Astrocyte (in vitro differentiated cells and primary cell): ENCODE measurements around the gene FTCD. TPM values are rescaled to one million over a fixed set of nuclear protein-coding genes. Genes with fewer than 3 reads are reported as not detected.
"Not testable (repeated sequence)": the region's sequence is repeated elsewhere in the genome, so short reads cannot be mapped to it uniquely, and the experiment has no call there.

Experiments used
- DNase-seq: peaks from one replicate; pipeline ENCODE4 v3.0.0-alpha.2; 2010; ENCODE audit warnings: low read depth
- FAIRE-seq: peaks from 2 replicates; lab custom pipeline; 2011; peaks lifted over from hg19 to GRCh38; lab: Jason Lieb, UNC
- H2AFZ ChIP-seq: 2 replicates; pipeline ENCODE4 v1.6.0; 2012; ENCODE audit warnings: low read depth, low read length, inconsistent platforms
- H3K27ac ChIP-seq: 2 replicates; pipeline ENCODE4 v1.5.1; 2011; ENCODE audit warnings: low read depth, low read length, inconsistent platforms
- H3K27me3 ChIP-seq: 2 replicates; pipeline ENCODE4 v1.6.0; 2011; ENCODE audit warnings: low read length, inconsistent platforms; ENCODE audit not compliant: insufficient read depth
- H3K36me3 ChIP-seq: 2 replicates; pipeline ENCODE4 v1.5.1; 2011; ENCODE audit warnings: low read length, inconsistent platforms; ENCODE audit not compliant: insufficient read depth
- H3K4me1 ChIP-seq: 2 replicates; pipeline ENCODE4 v1.5.1; 2011; ENCODE audit warnings: low read length, inconsistent platforms; ENCODE audit not compliant: insufficient read depth
- H3K4me2 ChIP-seq: 2 replicates; pipeline ENCODE4 v1.6.0; 2012; ENCODE audit warnings: low read length, inconsistent platforms
- H3K4me3 ChIP-seq: 2 replicates; pipeline ENCODE4 v1.5.1; 2011; ENCODE audit warnings: low read depth, mild to moderate bottlenecking, low read length, inconsistent platforms; ENCODE audit not compliant: insufficient read depth
- H3K79me2 ChIP-seq: 2 replicates; pipeline ENCODE4 v1.6.0; 2012; ENCODE audit warnings: mild to moderate bottlenecking, low read length, inconsistent platforms; ENCODE audit not compliant: insufficient read depth
- H3K9ac ChIP-seq: 2 replicates; pipeline ENCODE4 v1.6.0; 2012; ENCODE audit warnings: mild to moderate bottlenecking, low read length, inconsistent platforms
- H3K9me3 ChIP-seq: 2 replicates; pipeline ENCODE4 v1.5.1; 2012; ENCODE audit warnings: low read depth, mild to moderate bottlenecking, low read length, inconsistent platforms; ENCODE audit not compliant: insufficient read depth
- H4K20me1 ChIP-seq: 2 replicates; pipeline ENCODE4 v1.6.0; 2012; ENCODE audit warnings: low read length, inconsistent platforms; ENCODE audit not compliant: insufficient read depth
- H3K27ac Mint-ChIP-seq: one replicate; pipeline ENCODE4 v1.8.0; 2021; ENCODE audit warnings: mild to moderate bottlenecking, mixed read lengths; ENCODE audit not compliant: unreplicated experiment
- H3K27me3 Mint-ChIP-seq: one replicate; pipeline ENCODE4 v1.8.0; 2021; ENCODE audit warnings: low read depth, mixed read lengths; ENCODE audit not compliant: unreplicated experiment
- H3K36me3 Mint-ChIP-seq: one replicate; pipeline ENCODE4 v1.8.0; 2021; ENCODE audit warnings: low read depth, mixed read lengths; ENCODE audit not compliant: unreplicated experiment
- H3K4me1 Mint-ChIP-seq: one replicate; pipeline ENCODE4 v1.8.0; 2021; ENCODE audit warnings: low read depth, mixed read lengths; ENCODE audit not compliant: unreplicated experiment
- H3K4me3 Mint-ChIP-seq: one replicate; pipeline ENCODE4 v1.8.0; 2021; ENCODE audit warnings: mild to moderate bottlenecking, moderate library complexity, mixed read lengths; ENCODE audit not compliant: unreplicated experiment
- H3K9me3 Mint-ChIP-seq: one replicate; pipeline ENCODE4 v1.8.0; 2021; ENCODE audit warnings: mild to moderate bottlenecking, mixed read lengths; ENCODE audit not compliant: unreplicated experiment
- CTCF ChIP-seq: IDR thresholded peaks from 2 replicates; pipeline ENCODE4 v1.5.1; 2011; ENCODE audit warnings: low read depth, mild to moderate bottlenecking, inconsistent platforms, low read length, moderate library complexity; ENCODE audit not compliant: insufficient read depth
- EZH2 ChIP-seq: IDR thresholded peaks from 2 replicates; pipeline ENCODE4 v1.6.1; 2012; ENCODE audit warnings: mild to moderate bottlenecking, low read length, inconsistent platforms; ENCODE audit not compliant: insufficient read depth
- total RNA-seq: library from RNA; stranded (reverse); gene quantifications from 2 replicates; pipeline ENCODE4 v1.2.1, GENCODE V29; 2021

The FTCD gene
- total RNA-seq, 1 donor from 2014 or later: 1.9 TPM

- H3K9me3 Mint-ChIP-seq: no peaks in the 10 kb centered on the region
- no peak overlapping the region for H3K4me3 Mint-ChIP-seq
- Histone ChIP-seq H4K20me1 (peaks cover 94% of the 10 kb centered on the region), H3K36me3 (peaks cover 27% of the 10 kb centered on the region), H3K27me3 (no peaks in the 10 kb centered on the region), H3K27ac (no peak overlapping the region), H3K4me1 (no peaks in the 10 kb centered on the region), H3K9ac (no peak overlapping the region), H3K4me2 (no peak overlapping the region), H2AFZ (no peak overlapping the region), H3K4me3 (no peak overlapping the region), H3K9me3 (no peaks in the 10 kb centered on the region), H3K79me2 (peaks cover 95% of the 10 kb centered on the region)
- FAIRE-seq: no peak
- no peaks in the 10 kb centered on the region for H3K27me3 Mint-ChIP-seq
- DNase-seq: no peak
- no peak overlapping the region for H3K27ac Mint-ChIP-seq
- H3K4me1 Mint-ChIP-seq: no peaks in the 10 kb centered on the region
- TF ChIP-seq EZH2 (no peak), CTCF (no peak)
- H3K36me3 Mint-ChIP-seq: peaks cover 26% of the 10 kb centered on the region
Observed at GRCh38 chr21:46108827-46109312, 46.5 kb downstream of the FTCD start.

- not testable (repeated sequence) for H3K4me2 ChIP-seq, H3K4me3 ChIP-seq, DNase-seq, H3K9me3 ChIP-seq, H3K9ac ChIP-seq, H3K27ac ChIP-seq, FAIRE-seq, H3K4me3 Mint-ChIP-seq, H3K27ac Mint-ChIP-seq, H3K27me3 Mint-ChIP-seq, H3K27me3 ChIP-seq, H3K9me3 Mint-ChIP-seq, H3K4me1 ChIP-seq, H2AFZ ChIP-seq, H3K4me1 Mint-ChIP-seq
- H3K79me2 ChIP-seq: peaks cover 97% of the 10 kb centered on the region
- H3K36me3 ChIP-seq: peaks cover 16% of the 10 kb centered on the region
- peaks cover 23% of the 10 kb centered on the region for H3K36me3 Mint-ChIP-seq
- peaks cover 94% of the 10 kb centered on the region for H4K20me1 ChIP-seq
Observed at GRCh38 chr21:46107376-46107775, 48.0 kb downstream of the FTCD start.

GRCh38 chr21:46104104-46104503, 51.3 kb downstream of the FTCD start:
- H3K4me1 ChIP-seq: peaks cover 3% of the 10 kb centered on the region
- no peak for DNase-seq
- Mint-ChIP-seq H3K36me3 (peaks cover 21% of the 10 kb centered on the region), H3K27me3 (no peaks in the 10 kb centered on the region), H3K27ac (no peak overlapping the region), H3K4me1 (peaks cover 2% of the 10 kb centered on the region), H3K4me3 (no peak overlapping the region), H3K9me3 (peaks cover 3% of the 10 kb centered on the region)
- H4K20me1 ChIP-seq: peaks cover 94% of the 10 kb centered on the region
- H3K9ac ChIP-seq: no peak overlapping the region
- no peaks in the 10 kb centered on the region for H3K27me3 ChIP-seq
- peaks cover 14% of the 10 kb centered on the region for H3K36me3 ChIP-seq
- peak overlapping the region; percentile 19 for H3K4me3 ChIP-seq
- FAIRE-seq: no peak
- H3K27ac ChIP-seq: no peak overlapping the region
- H2AFZ ChIP-seq: no peak overlapping the region
- H3K4me2 ChIP-seq: peak overlapping the region; percentile 58
- H3K9me3 ChIP-seq: no peaks in the 10 kb centered on the region
- peaks cover 100% of the 10 kb centered on the region for H3K79me2 ChIP-seq
- TF ChIP-seq CTCF (no peak), EZH2 (no peak)
